ENCODE results near the gene AKAP6.
A peak's percentile ranks its signal among the peaks of the same experiment; 100 is the strongest.

AKAP6 gene

DNA sequence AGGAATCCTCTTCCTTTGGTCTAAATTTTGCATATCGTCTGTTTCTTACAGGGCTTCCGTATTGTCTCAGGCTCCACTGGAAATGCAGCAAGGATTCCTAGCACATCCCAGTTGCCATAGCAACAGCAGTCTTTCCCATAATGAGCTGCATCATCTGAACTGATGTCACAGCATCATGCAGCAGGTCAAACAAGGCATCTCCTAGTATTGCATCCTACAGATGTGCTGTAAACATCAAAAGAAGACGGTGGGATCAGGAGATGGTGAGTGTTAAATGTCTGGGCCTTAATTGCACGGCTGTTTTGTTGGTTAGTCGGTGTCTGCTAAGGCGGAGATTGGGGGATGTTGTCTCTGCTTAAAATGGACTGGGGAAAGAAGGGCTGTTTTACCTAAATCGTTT lies at the start of gene AKAP6:
Gene AKAP6 (plus strand): TSS at position 153 of the 400 bp plus-strand sequence. CDS start 104,196 bp downstream, outside the sequence.
- peak; percentile 6 to 21 for DNase-seq

DNA sequence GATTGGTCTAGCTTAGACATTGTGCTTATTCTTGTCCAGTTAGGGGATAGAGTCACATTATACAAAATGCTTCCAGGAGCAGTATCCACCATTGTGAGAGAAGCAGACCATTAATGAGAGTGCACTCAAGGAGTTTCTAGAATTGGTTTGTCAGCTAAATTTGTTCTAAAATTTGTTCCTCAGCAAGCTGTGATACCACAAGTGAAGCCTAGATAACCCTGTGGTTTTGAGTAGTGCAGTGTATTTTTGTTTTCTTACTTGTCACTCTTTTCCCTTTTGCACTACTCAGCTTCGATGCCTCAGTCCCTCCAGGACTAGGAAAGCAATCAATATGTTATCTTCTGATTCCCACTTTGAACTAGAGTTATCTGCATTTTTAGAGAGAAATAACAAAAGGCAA lies 42.5 kb upstream of the AKAP6 start:
- no peak for DNase-seq

- no peak for DNase-seq
These were observed 32.7 kb upstream of the AKAP6 start for GRCh38 chr14:32296366-32296765.

- DNase-seq, result no peak
These were observed 30.8 kb upstream of the AKAP6 start for GRCh38 chr14:32298346-32298745.

DNA sequence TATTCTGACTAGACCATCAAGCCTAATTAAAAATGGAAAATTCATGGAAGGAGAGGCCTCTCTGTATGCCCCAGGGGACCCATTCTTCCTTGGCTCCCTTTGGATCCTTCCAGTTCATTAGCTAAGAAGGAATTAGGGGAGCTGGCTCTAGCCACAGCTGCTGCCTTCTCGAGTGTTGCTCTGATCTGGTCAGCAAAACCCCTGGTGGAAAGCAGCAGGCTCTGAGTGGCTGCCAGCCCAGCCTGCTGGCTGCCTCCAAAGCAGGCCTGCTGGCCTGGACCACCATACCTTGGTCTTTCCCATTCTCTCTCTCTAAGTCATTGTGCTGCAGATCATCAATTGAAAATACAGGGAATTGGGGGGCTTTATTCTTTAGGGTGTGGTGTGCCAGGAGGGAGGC lies 29.0 kb upstream of the AKAP6 start:
- no peak for DNase-seq

- no peak for DNase-seq
These were observed 25.2 kb upstream of the AKAP6 start for GRCh38 chr14:32303865-32304264.

DNA sequence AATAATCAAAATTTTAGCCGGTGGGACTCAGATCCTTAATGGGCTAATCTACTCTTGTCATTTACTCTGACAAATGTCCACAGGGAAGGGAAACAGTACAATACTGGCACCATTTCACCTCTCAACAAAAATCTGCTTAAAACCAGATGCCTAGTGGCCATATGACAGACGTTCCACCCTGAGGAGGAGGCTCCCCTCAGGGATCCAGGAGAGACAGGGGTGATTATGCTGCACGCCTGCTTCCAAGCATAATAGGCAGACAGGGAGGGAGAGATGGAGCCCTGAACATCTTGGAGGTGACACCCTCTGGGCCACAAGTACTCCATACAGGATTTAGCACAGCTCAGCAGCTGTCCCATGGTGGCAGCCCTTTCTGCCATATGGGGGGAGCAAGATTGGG lies 24.8 kb upstream of the AKAP6 start:
- no peak for DNase-seq

GRCh38 chr14:32306549-32306948 lies 22.5 kb upstream of the AKAP6 start:
- DNase-seq, result no peak

DNA sequence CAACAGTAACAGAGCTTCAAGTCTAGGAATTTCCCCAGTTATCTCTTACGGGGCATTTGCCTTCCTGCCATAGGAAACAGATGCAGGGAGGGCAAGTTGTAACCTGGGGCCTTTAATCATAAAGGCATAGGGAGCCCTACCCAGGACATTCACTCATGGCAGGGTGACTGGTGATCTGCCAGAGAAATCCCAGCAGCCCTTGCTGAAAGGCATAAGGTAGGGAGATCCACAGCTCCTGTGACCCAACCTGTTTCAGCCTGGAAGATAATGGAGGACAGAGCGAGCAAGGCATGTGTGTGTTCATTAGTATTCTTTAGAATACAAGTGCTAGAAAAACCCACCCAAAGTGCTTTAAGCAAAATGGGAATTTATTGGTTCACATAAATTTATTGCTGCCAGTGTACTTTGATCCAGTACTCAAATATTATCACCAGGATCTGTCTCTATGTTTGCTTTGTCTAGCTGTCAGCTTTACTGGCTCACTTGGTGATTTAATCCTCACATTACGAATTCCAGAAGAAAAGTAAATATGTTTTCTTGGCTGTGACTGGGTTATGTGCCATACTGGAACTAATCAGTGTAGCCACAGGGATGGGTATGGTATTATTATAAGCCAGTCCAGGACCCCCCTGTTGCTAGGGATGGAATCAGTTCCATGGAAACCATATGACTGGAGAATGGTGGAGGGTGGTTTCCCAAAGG lies 21.1 kb upstream of the AKAP6 start:
- DNase-seq, result no peak

DNA sequence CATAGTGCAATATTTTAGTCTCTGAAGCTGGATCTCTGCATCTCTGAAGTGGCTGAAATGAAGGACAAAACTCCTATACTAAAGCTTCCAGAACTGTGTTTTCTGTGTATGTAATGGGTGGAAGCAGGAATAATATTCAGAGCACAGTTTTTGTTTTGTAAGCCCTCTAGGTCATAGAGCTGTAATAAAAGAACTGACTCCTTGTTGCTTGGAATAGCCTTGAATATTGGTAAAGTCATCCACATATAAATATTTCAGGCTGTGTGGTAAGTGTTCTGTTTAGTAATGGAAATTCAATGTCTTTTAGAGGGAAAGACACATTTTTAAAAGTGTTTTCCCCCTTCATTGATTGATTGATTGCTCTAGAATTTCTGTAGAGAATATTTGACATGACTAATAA lies 18.2 kb upstream of the AKAP6 start:
- DNase-seq, result no peak

- no peak for DNase-seq
These were observed 17.6 kb upstream of the AKAP6 start for GRCh38 chr14:32311294-32312009.

- DNase-seq, result no peak
These were observed 17.1 kb upstream of the AKAP6 start for GRCh38 chr14:32312010-32312331.

GRCh38 chr14:32313844-32314376 lies 15.2 kb upstream of the AKAP6 start:
- DNase-seq, result peak in 1 of 2 experiments; percentile 8

DNA sequence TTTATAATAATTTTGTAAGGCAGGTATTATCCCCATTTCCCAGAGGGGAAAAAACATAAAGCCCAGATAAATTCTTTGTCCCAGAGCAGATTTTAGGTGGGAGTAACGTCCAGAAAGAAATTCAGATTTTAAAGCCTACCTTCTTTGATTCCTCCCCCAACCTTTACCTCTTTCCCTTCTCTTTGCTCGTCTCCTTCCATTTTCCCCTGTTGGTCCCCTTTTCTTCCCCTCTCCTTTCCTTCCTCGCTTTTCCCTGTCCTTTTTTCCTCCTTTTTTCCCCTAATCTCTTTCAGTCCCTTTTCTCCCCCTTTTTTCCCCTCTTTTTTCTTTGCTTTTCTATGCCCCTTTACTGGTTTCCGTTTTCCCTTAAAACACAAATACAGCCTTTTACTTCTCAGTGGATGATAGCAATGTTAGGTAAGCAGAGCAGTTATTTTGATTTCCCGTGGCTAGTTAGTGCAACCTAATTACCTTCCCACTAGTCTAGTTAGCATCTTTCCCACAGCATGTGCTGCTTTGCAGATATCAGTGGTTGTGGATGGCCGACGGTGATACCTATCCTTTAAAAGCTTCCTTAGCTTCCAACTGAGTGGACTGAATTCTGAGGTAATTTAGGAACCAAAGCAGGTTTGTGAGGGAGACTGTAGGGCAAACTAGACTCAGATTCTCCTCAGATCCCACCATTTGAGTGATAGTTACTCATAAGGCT lies 10.9 kb upstream of the AKAP6 start:
- DNase-seq, result no peak

GRCh38 chr14:32319368-32320049 lies 9.6 kb upstream of the AKAP6 start:
- no peak for DNase-seq

DNA sequence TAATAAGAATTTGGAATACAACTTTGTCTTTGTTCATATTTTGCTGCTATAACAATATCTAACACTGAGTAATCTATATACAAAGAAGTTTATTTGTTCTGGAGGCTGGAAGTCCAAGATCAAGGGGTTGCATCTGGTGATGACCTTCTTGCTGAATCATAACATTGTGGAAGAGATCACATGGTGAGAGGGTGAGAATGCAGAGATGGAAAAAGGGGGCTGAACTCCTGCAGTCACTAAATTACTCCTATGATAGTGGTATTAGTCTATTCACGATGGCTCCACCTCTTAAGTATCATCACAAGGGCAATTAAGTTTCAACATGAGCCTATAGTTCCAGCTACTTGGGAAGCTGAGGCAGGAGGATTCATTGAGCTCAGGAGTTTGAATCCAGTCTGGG lies 4.5 kb upstream of the AKAP6 start:
- DNase-seq, result no peak

DNA sequence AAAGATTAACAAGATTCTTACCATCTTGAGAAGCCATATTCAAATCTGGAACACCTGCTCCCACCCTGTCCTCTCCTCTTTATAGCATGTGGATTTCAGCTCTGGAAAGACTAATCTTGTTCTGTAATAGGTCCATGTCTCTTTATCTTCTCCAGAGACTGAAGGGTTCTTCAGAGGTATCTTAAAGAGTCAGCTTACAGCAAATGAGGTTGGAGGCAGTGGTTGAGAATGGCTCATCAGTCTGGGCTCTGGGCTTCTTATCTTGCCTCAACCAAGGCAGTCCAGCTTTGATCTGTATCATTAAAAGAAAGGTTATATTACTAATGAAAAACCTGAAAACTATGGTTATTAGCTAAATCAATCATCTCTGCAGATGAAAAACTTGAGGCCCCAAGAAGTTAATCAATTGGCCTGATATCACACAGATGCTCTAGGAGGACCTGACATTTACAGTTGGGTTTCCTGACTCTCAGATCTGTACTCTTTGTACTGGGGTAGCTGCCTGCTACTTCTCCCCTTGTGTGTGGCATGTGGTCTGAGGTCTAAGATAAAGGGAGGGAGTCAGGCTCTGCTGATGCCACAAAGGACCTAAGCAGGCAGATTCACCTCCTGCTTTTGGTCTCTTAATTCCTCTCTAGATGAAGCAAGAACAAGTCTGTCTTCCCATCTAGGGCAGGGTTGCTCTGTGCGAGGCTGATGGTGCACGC lies 1.7 kb upstream of the AKAP6 start:
- DNase-seq, result no peak

GRCh38 chr14:32329690-32330285 lies 690 bp downstream of the AKAP6 start:
- DNase-seq, result no peak

DNA sequence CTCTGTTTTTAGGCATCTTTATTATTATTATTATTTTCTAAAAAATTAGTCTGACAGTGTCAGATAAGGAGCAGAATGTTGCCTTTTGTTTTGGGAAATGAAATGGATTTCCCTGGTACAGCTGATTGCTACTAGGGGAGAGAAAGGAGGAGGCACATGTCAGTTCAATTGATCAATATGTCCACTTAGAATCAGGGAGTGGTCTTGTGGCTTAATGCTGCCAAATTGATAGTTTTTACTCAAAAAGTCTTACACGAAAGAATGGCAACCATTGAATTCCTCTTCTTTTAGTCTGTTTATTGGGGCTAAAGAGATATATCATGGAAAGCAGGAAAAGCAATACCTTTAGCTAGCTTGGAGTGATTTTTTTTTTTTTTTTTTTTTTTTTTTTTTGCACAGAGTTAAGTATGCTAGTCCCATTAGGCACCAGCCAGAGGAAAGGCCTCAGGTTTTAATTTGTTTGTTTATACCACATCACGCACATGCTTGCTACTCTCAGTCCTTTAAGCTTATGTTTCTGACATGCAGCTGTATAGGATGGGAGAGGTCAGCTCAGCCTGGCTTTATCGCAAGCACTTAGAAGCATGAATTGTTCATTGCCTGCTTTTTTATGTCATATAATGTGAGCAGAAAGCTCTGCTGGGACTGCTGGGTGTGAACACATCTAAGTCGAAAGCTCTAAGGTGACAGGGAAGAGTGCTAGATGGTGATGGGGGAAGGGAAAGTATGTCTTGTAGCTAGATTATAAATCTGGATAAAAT lies 1.4 kb downstream of the AKAP6 start:
- no peak for DNase-seq

DNA sequence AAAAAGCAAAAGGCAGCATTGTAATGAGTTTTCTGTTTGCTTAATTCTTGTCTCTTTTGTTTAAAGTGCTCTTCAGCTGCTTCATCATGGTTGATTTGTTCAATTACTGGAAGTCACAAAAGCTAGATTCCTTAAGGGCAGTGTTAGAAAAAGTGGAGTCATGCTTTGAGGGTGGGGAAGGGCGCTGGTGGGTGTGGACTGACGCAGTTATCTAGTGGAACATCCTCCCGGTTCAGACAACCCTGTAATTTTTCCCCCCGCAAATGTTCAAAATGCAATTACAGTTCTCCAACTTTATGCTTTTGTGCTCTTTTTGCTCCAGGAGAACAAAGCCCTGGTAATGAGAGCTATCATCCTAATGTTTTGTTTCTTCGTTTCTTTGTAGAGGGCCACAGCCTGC lies 2.1 kb downstream of the AKAP6 start:
- DNase-seq, result no peak
